ENCODE data around the gene PSIP1. TPM values are rescaled to one million over a fixed set of nuclear protein-coding genes. Genes with fewer than 3 reads are reported as not detected.
"Not testable (repeated sequence)": the region's sequence is repeated elsewhere in the genome, so short reads cannot be mapped to it uniquely, and the experiment has no call there.

PSIP1 gene
- total RNA-seq, 2 donors from 2014 or later: 41.9 to 45.1 TPM

- intact Hi-C loops (cut with DNase I): no loop called here
- DNase-seq (ENCODE audit: low spot score): no peak
Observed at GRCh38 chr9:15444141-15444540, 66.6 kb downstream of the PSIP1 start.

GRCh38 chr9:15442264-15442663 is 68.5 kb downstream of the PSIP1 start:
- intact Hi-C loops (cut with DNase I); DNase-seq (ENCODE audit: low spot score): not testable (repeated sequence)

- intact Hi-C loops (cut with DNase I): not testable (repeated sequence)
Observed at GRCh38 chr9:15441841-15442240, 68.9 kb downstream of the PSIP1 start.

GRCh38 chr9:15438891-15439290 is 71.9 kb downstream of the PSIP1 start:
- DNase-seq (ENCODE audit: low spot score): no peak
- intact Hi-C loops (cut with DNase I): no loop called here

More at GRCh38 chr9:15441841-15442240, 68.9 kb downstream of the PSIP1 start:
- DNase-seq (ENCODE audit: low spot score): not testable (repeated sequence)

- intact Hi-C loops (cut with DNase I): no loop called here
- no peak for DNase-seq (ENCODE audit: low spot score)
Observed at GRCh38 chr9:15433661-15434060, 77.1 kb downstream of the PSIP1 start.

- intact Hi-C loops (cut with DNase I): no loop called here
- DNase-seq (ENCODE audit: low spot score): no peak
Observed at GRCh38 chr9:15433191-15433590, 77.6 kb downstream of the PSIP1 start.

GRCh38 chr9:15430920-15431844 is 79.6 kb downstream of the PSIP1 start:
- intact Hi-C loops (cut with DNase I): no loop called here
- no peak for DNase-seq (ENCODE audit: low spot score)

GRCh38 chr9:15427702-15428101 is 83.1 kb downstream of the PSIP1 start:
- DNase-seq (ENCODE audit: low spot score); intact Hi-C loops (cut with DNase I): not testable (repeated sequence)

- intact Hi-C loops (cut with DNase I): no loop called here
- no peak for DNase-seq (ENCODE audit: low spot score)
Observed at GRCh38 chr9:15426019-15426418, 84.8 kb downstream of the PSIP1 start.

- intact Hi-C loops (cut with DNase I): loop anchor here in 1 of 2 donors (5.0 kb wide), 1 partner anchor 211 kb away; no protein-coding TSS in a partner anchor
- no peak for DNase-seq (ENCODE audit: low spot score)
Observed at GRCh38 chr9:15423231-15423985, 87.4 kb downstream of the PSIP1 start.

- intact Hi-C loops (cut with DNase I): loop anchor here in 1 of 2 donors (5.0 kb wide), 1 partner anchor 210 kb away; no protein-coding TSS in a partner anchor
Observed at GRCh38 chr9:15422372-15423230, 88.2 kb downstream of the PSIP1 start, which contains the start of gene SNAPC3. Gene SNAPC3 (plus strand): TSS chr9:15422876. CDS start chr9:15422880, 4 bp downstream.

GRCh38 chr9:15421990-15422371 is 88.8 kb downstream of the PSIP1 start:
- no peak for DNase-seq (ENCODE audit: low spot score)
- intact Hi-C loops (cut with DNase I): loop anchor here in 1 of 2 donors (5.0 kb wide), 1 partner anchor 210 kb away; no protein-coding TSS in a partner anchor

More at GRCh38 chr9:15422372-15423230, 88.2 kb downstream of the PSIP1 start, which contains the start of gene SNAPC3:
- peak; percentile 98 for DNase-seq (ENCODE audit: low spot score)

GRCh38 chr9:15421532-15421931 is 89.2 kb downstream of the PSIP1 start:
- DNase-seq (ENCODE audit: low spot score): no peak
- intact Hi-C loops (cut with DNase I): loop anchor here in 1 of 2 donors (5.0 kb wide), 1 partner anchor 209 kb away; no protein-coding TSS in a partner anchor

- intact Hi-C loops (cut with DNase I): loop anchor here in 1 of 2 donors (5.0 kb wide), 1 partner anchor 208 kb away; no protein-coding TSS in a partner anchor
Observed at GRCh38 chr9:15420796-15421195, 90.0 kb downstream of the PSIP1 start.

GRCh38 chr9:15417626-15418025 is 93.1 kb downstream of the PSIP1 start:
- DNase-seq (ENCODE audit: low spot score): no peak
- intact Hi-C loops (cut with DNase I): no loop called here

More at GRCh38 chr9:15420796-15421195, 90.0 kb downstream of the PSIP1 start:
- DNase-seq (ENCODE audit: low spot score): no peak

GRCh38 chr9:15416880-15417279 is 93.9 kb downstream of the PSIP1 start:
- no peak for DNase-seq (ENCODE audit: low spot score)
- intact Hi-C loops (cut with DNase I): no loop called here

All from posterior vena cava (tissue), 2 donors.